Measurements from ENCODE around the gene GRAP.

DNA sequence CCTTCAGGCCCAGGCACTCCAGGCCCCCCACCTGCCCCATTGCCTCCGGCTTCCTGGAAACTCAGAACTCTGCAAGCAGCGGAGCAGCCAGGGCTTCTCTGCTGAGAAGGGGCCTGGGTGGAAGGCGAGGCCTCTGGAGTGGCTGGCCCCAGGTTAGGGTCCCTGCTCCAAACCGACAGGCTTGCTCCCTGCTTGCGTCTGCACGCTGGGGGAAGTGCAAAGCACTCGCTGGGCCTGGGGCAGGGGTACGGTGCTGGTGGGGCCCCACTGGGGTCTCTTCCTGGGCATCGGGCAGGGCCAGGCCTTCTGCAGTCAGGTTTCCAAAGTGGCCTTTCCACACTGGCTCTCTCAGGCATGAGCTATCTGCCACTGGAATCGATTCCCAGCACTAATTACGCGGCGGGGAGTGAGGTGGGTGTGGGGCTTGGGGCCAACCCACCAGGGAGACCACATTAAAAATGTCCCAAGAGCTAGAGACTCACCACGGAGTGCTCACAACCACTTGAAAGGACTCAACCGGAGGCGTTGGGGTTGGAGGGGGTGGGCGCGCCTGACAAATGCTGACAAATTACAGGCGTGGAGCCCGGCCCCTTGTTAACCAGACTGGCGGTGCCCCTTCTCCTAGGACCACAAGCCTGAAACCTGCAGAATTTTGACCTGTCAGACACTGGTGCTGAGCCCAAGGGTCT is 60.1 kb downstream of the GRAP start:
- no peak for TF ChIP-seq CTCF (IDR thresholded peaks at IDR 0.05)
- no peak for TF ChIP-seq POLR2A (IDR thresholded peaks at IDR 0.05; ENCODE audit: low read depth)
- TF ChIP-seq POLR2AphosphoS5 (IDR thresholded peaks at IDR 0.05), result no peak
- TF ChIP-seq EP300 (IDR thresholded peaks at IDR 0.05), result no peak

Measured in esophagus muscularis mucosa (tissue), 4 donors.